ENCODE results near the gene TM9SF4. TPM values are rescaled to one million over a fixed set of nuclear protein-coding genes. Genes with fewer than 3 reads are reported as not detected.

The TM9SF4 gene
- total RNA-seq, 1 donor from 2014 or later, result 46.0 TPM

DNA sequence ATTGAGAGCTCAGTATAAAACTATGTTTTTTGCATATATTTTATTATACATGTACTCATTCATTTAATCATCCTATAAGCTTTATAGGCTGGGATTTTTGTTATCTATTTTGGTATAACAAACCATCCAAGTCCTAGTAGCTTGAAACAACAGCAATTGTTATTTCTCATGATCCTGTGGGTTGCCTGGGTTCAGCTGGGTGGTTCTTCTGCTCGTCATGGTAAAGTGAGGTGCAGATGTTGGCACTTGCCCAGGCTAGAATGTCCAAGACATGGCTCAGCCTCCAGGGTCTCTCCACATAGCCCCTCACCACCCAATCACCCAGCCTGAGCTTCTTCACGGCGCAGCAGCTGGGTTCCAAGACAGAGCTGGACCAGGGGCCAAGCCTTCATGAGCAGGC lies 20.8 kb upstream of the TM9SF4 start:
- H3K36me3 Mint-ChIP-seq (ENCODE audit: low read depth, unreplicated experiment), result no peaks in the 10 kb centered on the region

DNA sequence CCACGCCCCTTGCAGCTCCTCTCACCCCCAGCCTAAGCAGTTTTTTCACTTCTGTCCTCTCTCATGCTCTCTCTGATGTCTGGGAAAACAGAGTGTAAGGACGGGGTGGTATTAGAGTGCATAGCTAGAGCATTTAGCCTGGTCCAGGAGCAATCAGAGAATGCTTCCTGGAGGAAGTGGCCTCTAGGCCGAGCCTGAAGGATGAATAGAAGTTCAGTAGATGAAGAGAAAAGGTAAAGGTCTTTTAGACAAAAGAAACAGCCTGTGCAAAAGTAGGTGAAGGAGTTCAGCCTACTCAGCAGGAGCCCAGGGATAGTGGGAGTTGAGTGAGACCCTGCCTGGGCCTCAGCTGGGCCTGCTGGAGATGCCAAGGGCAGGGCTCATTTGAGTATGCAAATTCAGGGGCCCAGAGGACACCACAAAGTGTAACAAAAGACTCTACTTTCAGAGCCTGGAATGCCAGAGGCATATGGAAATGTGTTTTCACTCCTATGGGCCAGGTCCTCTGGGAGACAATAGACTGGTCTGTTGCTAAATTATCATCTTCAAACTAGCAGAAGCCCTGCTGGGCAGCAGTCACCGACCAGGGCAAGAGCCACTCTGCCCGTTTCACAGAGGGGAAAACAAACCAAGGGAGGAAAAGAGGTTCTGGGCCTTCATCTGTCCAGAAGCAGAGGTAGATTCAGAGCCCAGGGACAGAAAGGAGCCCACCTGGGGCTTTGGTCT lies 19.7 kb upstream of the TM9SF4 start:
- no peaks in the 10 kb centered on the region for H3K4me1 Mint-ChIP-seq (ENCODE audit: unreplicated experiment)
- H3K36me3 Mint-ChIP-seq (ENCODE audit: low read depth, unreplicated experiment), result no peaks in the 10 kb centered on the region
- no peaks in the 10 kb centered on the region for H3K9me3 Mint-ChIP-seq (ENCODE audit: unreplicated experiment)
- TF ChIP-seq, protein P1, sequence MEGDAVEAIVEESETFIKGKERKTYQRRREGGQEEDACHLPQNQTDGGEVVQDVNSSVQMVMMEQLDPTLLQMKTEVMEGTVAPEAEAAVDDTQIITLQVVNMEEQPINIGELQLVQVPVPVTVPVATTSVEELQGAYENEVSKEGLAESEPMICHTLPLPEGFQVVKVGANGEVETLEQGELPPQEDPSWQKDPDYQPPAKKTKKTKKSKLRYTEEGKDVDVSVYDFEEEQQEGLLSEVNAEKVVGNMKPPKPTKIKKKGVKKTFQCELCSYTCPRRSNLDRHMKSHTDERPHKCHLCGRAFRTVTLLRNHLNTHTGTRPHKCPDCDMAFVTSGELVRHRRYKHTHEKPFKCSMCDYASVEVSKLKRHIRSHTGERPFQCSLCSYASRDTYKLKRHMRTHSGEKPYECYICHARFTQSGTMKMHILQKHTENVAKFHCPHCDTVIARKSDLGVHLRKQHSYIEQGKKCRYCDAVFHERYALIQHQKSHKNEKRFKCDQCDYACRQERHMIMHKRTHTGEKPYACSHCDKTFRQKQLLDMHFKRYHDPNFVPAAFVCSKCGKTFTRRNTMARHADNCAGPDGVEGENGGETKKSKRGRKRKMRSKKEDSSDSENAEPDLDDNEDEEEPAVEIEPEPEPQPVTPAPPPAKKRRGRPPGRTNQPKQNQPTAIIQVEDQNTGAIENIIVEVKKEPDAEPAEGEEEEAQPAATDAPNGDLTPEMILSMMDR (IDR thresholded peaks at IDR 0.05; ENCODE audit: unreplicated experiment), result no peak
- no peak overlapping the region for H3K4me3 Mint-ChIP-seq (ENCODE audit: unreplicated experiment)
- H3K27ac Mint-ChIP-seq (ENCODE audit: unreplicated experiment), result no peak overlapping the region
- no peak for DNase-seq (ENCODE audit: low spot score)
- peaks cover 6% of the 10 kb centered on the region for H3K27me3 Mint-ChIP-seq (ENCODE audit: unreplicated experiment)

More for the DNA sequence above, 20.8 kb upstream of the TM9SF4 start:
- H3K4me3 Mint-ChIP-seq (ENCODE audit: unreplicated experiment), result no peak overlapping the region
- DNase-seq (ENCODE audit: low spot score), result no peak
- H3K27ac Mint-ChIP-seq (ENCODE audit: unreplicated experiment), result no peak overlapping the region
- TF ChIP-seq, protein P1 (IDR thresholded peaks at IDR 0.05; ENCODE audit: unreplicated experiment), result no peak
- H3K27me3 Mint-ChIP-seq (ENCODE audit: unreplicated experiment), result peaks cover 7% of the 10 kb centered on the region
- H3K4me1 Mint-ChIP-seq (ENCODE audit: unreplicated experiment), result no peaks in the 10 kb centered on the region
- H3K9me3 Mint-ChIP-seq (ENCODE audit: unreplicated experiment), result no peaks in the 10 kb centered on the region

DNA sequence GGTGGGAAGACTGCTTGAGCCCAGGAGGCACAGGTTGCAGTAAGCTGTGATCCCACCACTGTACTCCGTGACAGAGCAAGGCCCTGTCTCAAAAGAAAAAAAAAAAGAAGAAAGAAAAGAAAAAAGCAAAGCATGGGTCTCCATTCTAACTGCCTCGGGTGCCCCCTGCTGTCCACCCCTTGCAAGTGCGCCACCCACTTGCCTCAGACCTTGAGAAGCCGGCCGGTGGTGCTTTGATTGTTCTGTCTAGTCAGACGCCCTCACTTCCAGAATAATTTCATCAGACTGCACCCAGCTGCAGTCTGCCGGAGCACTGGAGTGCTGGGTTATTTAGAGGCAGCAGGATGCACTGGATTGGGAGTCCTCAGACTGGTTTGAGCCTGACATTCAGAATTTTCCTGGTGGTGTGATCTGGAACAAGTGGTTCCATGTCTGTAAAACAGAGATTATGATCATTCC lies 17.6 kb upstream of the TM9SF4 start:
- H3K27me3 Mint-ChIP-seq (ENCODE audit: unreplicated experiment), result peaks cover 2% of the 10 kb centered on the region
- no peak overlapping the region for H3K4me3 Mint-ChIP-seq (ENCODE audit: unreplicated experiment)
- no peaks in the 10 kb centered on the region for H3K4me1 Mint-ChIP-seq (ENCODE audit: unreplicated experiment)
- no peaks in the 10 kb centered on the region for H3K36me3 Mint-ChIP-seq (ENCODE audit: low read depth, unreplicated experiment)
- TF ChIP-seq, protein P1 (IDR thresholded peaks at IDR 0.05; ENCODE audit: unreplicated experiment), result peak; percentile 91
- H3K27ac Mint-ChIP-seq (ENCODE audit: unreplicated experiment), result no peak overlapping the region
- H3K9me3 Mint-ChIP-seq (ENCODE audit: unreplicated experiment), result no peaks in the 10 kb centered on the region
- peak; percentile 89 for DNase-seq (ENCODE audit: low spot score)

DNA sequence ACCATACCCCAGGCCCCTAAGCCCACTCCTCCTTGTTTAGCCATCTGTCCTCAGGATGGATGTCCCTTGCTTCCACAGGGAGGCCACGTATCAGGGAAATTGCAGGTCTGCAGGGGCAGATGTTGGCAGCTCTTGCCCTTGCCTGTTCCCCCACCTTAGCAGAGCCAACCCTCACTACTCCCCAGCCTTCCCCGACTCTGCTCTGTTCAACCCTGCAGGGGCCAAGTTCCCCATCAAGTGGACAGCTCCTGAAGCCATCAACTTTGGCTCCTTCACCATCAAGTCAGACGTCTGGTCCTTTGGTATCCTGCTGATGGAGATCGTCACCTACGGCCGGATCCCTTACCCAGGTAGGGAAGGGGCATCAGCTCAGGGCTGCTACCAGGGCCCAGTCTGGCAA lies 10.7 kb upstream of the TM9SF4 start:
- Mint-ChIP-seq H3K36me3 (ENCODE audit: low read depth, unreplicated experiment) (no peaks in the 10 kb centered on the region), H3K27me3 (ENCODE audit: unreplicated experiment) (no peaks in the 10 kb centered on the region), H3K9me3 (ENCODE audit: unreplicated experiment) (no peaks in the 10 kb centered on the region), H3K4me1 (ENCODE audit: unreplicated experiment) (no peaks in the 10 kb centered on the region), H3K4me3 (ENCODE audit: unreplicated experiment) (no peak overlapping the region), H3K27ac (ENCODE audit: unreplicated experiment) (no peak overlapping the region)
- DNase-seq (ENCODE audit: low spot score), result no peak
- TF ChIP-seq, protein P1 (IDR thresholded peaks at IDR 0.05; ENCODE audit: unreplicated experiment), result no peak

DNA sequence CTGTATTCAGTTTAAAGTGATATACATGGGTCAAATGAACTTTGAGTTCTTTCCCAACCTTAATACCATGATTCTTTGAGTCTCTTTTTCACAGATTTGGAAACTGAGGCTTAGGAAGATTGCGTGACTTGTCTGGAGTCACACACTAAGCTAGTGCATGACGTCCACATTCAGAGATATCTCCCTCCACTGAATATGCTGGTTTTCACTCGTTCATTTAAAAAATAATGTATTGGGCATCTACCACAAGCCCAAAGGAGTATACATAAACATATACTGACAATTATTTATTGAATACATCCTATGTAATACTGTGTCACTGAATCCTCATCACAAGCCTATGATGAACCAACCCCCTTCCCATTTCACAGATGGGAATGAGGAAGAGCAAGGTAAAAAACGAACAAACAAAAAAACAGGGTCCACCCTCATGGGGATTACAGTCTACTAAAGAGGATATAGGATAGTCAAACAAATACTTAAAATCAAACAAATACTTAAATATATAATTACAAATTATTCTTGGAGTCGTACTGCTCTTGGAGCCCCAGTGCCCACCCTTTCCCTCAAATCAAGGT lies 611 bp upstream of the TM9SF4 start:
- peaks cover 5% of the 10 kb centered on the region for H3K27me3 Mint-ChIP-seq (ENCODE audit: unreplicated experiment)
- H3K36me3 Mint-ChIP-seq (ENCODE audit: low read depth, unreplicated experiment), result no peaks in the 10 kb centered on the region
- H3K27ac Mint-ChIP-seq (ENCODE audit: unreplicated experiment), result peak overlapping the region; percentile 100
- H3K9me3 Mint-ChIP-seq (ENCODE audit: unreplicated experiment), result no peaks in the 10 kb centered on the region
- TF ChIP-seq, protein P1 (IDR thresholded peaks at IDR 0.05; ENCODE audit: unreplicated experiment), result no peak
- peaks cover 23% of the 10 kb centered on the region for H3K4me1 Mint-ChIP-seq (ENCODE audit: unreplicated experiment)
- no peak for DNase-seq (ENCODE audit: low spot score)
- peak overlapping the region; percentile 99 for H3K4me3 Mint-ChIP-seq (ENCODE audit: unreplicated experiment)
